Uterus (tissue), 2 donors: ENCODE measurements around the gene LSR.

Experiments used
- POLR2A ChIP-seq, 2 donors: fragments of 450-650 bp; IDR thresholded peaks; one replicate each; pipeline ENCODE4 v1.6.1; 2016; ENCODE audit warnings: antibody characterized with exemption in 2 of 2, mild to moderate bottlenecking in 1 of 2, moderate library complexity in 1 of 2
- TF ChIP-seq, protein P1 (sequence below), 4 experiments: fragments of 200-600 bp in 2 of 4; fragments of 450-650 bp in 2 of 4; sonication (generic) in 2 of 4; IDR thresholded peaks; one replicate each; pipeline ENCODE4 v1.5.1; 2016 to 2019; ENCODE audit warnings: antibody characterized with exemption in 4 of 4, mild to moderate bottlenecking in 2 of 4, moderate library complexity in 1 of 4

- TF ChIP-seq, protein P1, sequence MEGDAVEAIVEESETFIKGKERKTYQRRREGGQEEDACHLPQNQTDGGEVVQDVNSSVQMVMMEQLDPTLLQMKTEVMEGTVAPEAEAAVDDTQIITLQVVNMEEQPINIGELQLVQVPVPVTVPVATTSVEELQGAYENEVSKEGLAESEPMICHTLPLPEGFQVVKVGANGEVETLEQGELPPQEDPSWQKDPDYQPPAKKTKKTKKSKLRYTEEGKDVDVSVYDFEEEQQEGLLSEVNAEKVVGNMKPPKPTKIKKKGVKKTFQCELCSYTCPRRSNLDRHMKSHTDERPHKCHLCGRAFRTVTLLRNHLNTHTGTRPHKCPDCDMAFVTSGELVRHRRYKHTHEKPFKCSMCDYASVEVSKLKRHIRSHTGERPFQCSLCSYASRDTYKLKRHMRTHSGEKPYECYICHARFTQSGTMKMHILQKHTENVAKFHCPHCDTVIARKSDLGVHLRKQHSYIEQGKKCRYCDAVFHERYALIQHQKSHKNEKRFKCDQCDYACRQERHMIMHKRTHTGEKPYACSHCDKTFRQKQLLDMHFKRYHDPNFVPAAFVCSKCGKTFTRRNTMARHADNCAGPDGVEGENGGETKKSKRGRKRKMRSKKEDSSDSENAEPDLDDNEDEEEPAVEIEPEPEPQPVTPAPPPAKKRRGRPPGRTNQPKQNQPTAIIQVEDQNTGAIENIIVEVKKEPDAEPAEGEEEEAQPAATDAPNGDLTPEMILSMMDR (IDR thresholded peaks at IDR 0.05): peak; percentile 19 to 54 (median 34)
- TF ChIP-seq POLR2A (IDR thresholded peaks at IDR 0.05): no peak
Measured at GRCh38 chr19:35247526-35248309, 1.1 kb upstream of the LSR start.
